GM20000 (cell line): ENCODE data around the gene MRO.
"Not testable (repeated sequence)": the region's sequence is repeated elsewhere in the genome, so short reads cannot be mapped to it uniquely, and the experiment has no call there.

Experiments
- DNase-seq: peaks from one replicate; pipeline ENCODE4 v3.0.0; 2012; ENCODE audit warnings: low spot score
- CTCF ChIP-seq: IDR thresholded peaks from 2 replicates; pipeline ENCODE4 v1.5.1; 2012; ENCODE audit warnings: mild to moderate bottlenecking, control low read depth; ENCODE audit errors: extremely low read depth, missing control alignments

The MRO gene

DNA sequence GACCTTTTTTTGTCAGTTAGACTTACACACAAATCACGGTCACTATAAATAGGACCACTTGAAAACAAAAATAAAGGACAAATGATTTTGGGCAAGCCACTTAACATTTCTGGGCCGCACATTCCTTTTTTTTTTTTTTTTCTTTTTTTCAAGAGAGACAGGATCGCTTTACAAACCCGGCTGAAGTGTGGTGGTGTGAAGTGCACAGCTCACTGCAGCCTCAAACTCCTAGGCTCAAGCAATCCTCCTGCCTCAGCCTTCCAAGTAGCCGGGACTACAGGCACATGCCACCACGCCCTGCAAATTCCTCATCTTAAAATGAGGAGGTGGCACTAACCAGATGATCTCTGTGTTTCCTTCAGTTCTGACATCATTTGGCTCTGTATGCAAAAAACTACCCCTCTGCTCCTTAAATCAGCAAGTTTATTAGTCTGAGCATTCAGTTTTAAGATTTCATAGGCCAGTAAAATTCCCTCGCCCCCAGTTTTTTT is 28.3 kb upstream of the MRO start:
- DNase-seq, result no peak
- TF ChIP-seq CTCF, result no peak

DNA sequence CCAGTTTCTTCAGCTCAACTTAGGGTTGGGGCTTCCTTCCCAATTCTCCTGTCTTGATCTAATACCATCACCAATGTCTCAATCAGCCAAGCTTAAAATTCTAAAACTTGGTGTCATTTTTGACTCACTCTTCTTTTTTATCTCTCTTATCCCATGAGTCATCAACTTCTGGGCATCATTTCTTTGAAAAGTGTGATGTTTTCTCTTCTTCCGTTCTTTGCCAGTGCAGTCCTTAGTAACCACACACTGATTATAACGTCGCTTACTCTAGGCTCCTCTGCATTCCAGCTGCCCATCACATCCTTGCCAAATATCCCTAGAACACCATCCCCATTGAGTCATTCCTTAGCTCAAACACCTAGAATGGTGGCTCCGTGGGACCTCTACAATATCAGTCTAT is 27.4 kb upstream of the MRO start:
- no peak for DNase-seq

DNA sequence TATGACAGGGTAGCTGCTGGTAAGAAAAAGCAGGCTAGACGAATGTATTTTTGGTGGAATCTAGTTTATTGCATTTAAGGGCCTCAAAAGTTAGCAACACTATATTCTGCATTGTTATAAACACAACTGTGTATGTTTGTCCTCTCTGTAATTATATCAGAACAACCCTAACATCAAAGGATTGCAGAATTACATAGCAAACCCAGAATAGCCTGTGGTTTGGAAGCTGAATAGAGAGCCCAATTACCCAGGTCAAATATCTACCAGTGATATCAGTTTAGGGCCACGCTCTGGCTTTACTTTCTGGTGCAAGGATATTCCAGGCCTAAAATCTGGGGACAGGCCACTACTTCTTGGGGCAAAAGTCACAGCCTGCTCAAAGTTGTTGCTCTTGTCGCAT is 25.1 kb upstream of the MRO start:
- TF ChIP-seq CTCF, result no peak
- DNase-seq, result no peak

More for the DNA sequence above, 27.4 kb upstream of the MRO start:
- TF ChIP-seq CTCF, result no peak

- no peak for DNase-seq
- no peak for TF ChIP-seq CTCF
Observed at GRCh38 chr18:50844554-50844953, 24.7 kb upstream of the MRO start.

- TF ChIP-seq CTCF, result no peak
- no peak for DNase-seq
Observed at GRCh38 chr18:50842846-50843245, 23.0 kb upstream of the MRO start.

DNA sequence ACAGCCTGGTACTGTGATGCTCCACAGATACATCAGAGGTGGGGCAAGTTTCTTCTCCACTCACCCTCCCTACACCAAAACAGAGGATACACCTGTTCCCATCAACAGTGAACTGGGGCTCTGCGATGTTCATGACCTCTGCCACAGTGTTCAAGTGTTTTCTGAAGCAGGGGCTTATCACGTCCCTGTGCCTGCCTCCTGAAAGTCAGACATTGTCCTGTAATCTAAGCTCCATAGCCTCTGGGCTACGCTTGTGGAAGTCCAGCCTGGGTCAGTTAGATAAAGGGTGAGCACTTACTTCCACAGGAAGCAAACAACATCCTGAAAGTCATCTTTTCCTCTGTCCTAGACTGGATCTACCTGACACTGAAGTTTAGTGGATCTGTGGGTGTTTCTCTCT is 20.2 kb upstream of the MRO start:
- no peak for TF ChIP-seq CTCF
- DNase-seq, result no peak

- no peak for DNase-seq
- TF ChIP-seq CTCF, result no peak
Observed at GRCh38 chr18:50839341-50839740, 19.5 kb upstream of the MRO start.

- DNase-seq, result no peak
- TF ChIP-seq CTCF, result no peak
Observed at GRCh38 chr18:50836521-50836957, 16.7 kb upstream of the MRO start.

GRCh38 chr18:50833496-50833895 is 13.7 kb upstream of the MRO start:
- not testable (repeated sequence) for DNase-seq
